Right lobe of liver (tissue), 4 donors: Measurements from ENCODE around the gene MTRFR.

Source experiments
- POLR2A ChIP-seq: fragments of 450-650 bp; IDR thresholded peaks from one replicate; pipeline ENCODE4 v1.6.1; 2017; ENCODE audit warnings: antibody characterized with exemption, mild to moderate bottlenecking
- TF ChIP-seq, protein P1 (sequence below), 4 donors: fragments of 200-600 bp in 3 of 4; fragments of 450-650 bp in 1 of 4; IDR thresholded peaks; one replicate each; pipeline versions ENCODE4 v1.5.1 to v1.8.0; 2016 to 2022; ENCODE audit warnings: antibody characterized with exemption in 4 of 4, mild to moderate bottlenecking in 2 of 4
- donor health status: DM: no; HTN: no; CAD: no.
- donor health status: DM: no; HTN: no; CAD: no.
- donor health status: DM: no; HTN: yes; CAD: no.

GRCh38 chr12:123261196-123261595 lies 28.0 kb downstream of the MTRFR start:
- TF ChIP-seq, protein P1, sequence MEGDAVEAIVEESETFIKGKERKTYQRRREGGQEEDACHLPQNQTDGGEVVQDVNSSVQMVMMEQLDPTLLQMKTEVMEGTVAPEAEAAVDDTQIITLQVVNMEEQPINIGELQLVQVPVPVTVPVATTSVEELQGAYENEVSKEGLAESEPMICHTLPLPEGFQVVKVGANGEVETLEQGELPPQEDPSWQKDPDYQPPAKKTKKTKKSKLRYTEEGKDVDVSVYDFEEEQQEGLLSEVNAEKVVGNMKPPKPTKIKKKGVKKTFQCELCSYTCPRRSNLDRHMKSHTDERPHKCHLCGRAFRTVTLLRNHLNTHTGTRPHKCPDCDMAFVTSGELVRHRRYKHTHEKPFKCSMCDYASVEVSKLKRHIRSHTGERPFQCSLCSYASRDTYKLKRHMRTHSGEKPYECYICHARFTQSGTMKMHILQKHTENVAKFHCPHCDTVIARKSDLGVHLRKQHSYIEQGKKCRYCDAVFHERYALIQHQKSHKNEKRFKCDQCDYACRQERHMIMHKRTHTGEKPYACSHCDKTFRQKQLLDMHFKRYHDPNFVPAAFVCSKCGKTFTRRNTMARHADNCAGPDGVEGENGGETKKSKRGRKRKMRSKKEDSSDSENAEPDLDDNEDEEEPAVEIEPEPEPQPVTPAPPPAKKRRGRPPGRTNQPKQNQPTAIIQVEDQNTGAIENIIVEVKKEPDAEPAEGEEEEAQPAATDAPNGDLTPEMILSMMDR (IDR thresholded peaks at IDR 0.05), result no peak
- no peak for TF ChIP-seq POLR2A
